ENCODE data around the gene ADRB1. TPM values are rescaled to one million over a fixed set of nuclear protein-coding genes. Genes with fewer than 3 reads are reported as not detected.

The ADRB1 gene
- total RNA-seq, 1 donor from 2014 or later: 2.0 TPM

GRCh38 chr10:114064151-114065048 lies 20.7 kb downstream of the ADRB1 start:
- Mint-ChIP-seq H3K27me3 (peaks cover 21% of the 10 kb centered on the region), H3K9me3 (no peaks in the 10 kb centered on the region), H3K27ac (no peak overlapping the region), H3K4me1 (ENCODE audit: unreplicated experiment) (peaks cover 15% of the 10 kb centered on the region), H3K36me3 (no peaks in the 10 kb centered on the region), H3K4me3 (no peak overlapping the region)
- no peak for TF ChIP-seq CTCF (conservative IDR thresholded peaks at IDR 0.05)
- no peak for DNase-seq (ENCODE audit: extremely low spot score, unreplicated experiment)

- peaks cover 15% of the 10 kb centered on the region for H3K4me1 Mint-ChIP-seq (ENCODE audit: unreplicated experiment)
- peaks cover 21% of the 10 kb centered on the region for H3K27me3 Mint-ChIP-seq
- DNase-seq (ENCODE audit: extremely low spot score, unreplicated experiment): no peak
- H3K9me3 Mint-ChIP-seq: no peaks in the 10 kb centered on the region
- H3K36me3 Mint-ChIP-seq: no peaks in the 10 kb centered on the region
- H3K4me3 Mint-ChIP-seq: no peak overlapping the region
- TF ChIP-seq CTCF (conservative IDR thresholded peaks at IDR 0.05): no peak
- no peak overlapping the region for H3K27ac Mint-ChIP-seq
These were observed 21.4 kb downstream of the ADRB1 start for GRCh38 chr10:114065049-114065435.

- Mint-ChIP-seq H3K9me3 (no peaks in the 10 kb centered on the region), H3K27ac (no peak overlapping the region), H3K27me3 (peaks cover 26% of the 10 kb centered on the region), H3K4me1 (ENCODE audit: unreplicated experiment) (peaks cover 15% of the 10 kb centered on the region), H3K4me3 (no peak overlapping the region), H3K36me3 (no peaks in the 10 kb centered on the region)
- DNase-seq (ENCODE audit: extremely low spot score, unreplicated experiment): no peak
- TF ChIP-seq CTCF (conservative IDR thresholded peaks at IDR 0.05): no peak
These were observed 24.5 kb downstream of the ADRB1 start for GRCh38 chr10:114068054-114068707.

- no peak for DNase-seq (ENCODE audit: extremely low spot score, unreplicated experiment)
- Mint-ChIP-seq H3K9me3 (no peaks in the 10 kb centered on the region), H3K4me1 (ENCODE audit: unreplicated experiment) (peaks cover 15% of the 10 kb centered on the region), H3K4me3 (no peak overlapping the region), H3K27ac (no peak overlapping the region), H3K27me3 (peaks cover 22% of the 10 kb centered on the region), H3K36me3 (no peaks in the 10 kb centered on the region)
- TF ChIP-seq CTCF (conservative IDR thresholded peaks at IDR 0.05): no peak
These were observed 27.0 kb downstream of the ADRB1 start for GRCh38 chr10:114070710-114071109.

GRCh38 chr10:114071178-114071577 lies 27.5 kb downstream of the ADRB1 start:
- Mint-ChIP-seq H3K27ac (no peak overlapping the region), H3K27me3 (peaks cover 26% of the 10 kb centered on the region), H3K4me1 (ENCODE audit: unreplicated experiment) (peaks cover 15% of the 10 kb centered on the region), H3K9me3 (no peaks in the 10 kb centered on the region), H3K36me3 (no peaks in the 10 kb centered on the region), H3K4me3 (no peak overlapping the region)
- TF ChIP-seq CTCF (conservative IDR thresholded peaks at IDR 0.05): no peak
- DNase-seq (ENCODE audit: extremely low spot score, unreplicated experiment): no peak
